NCI-H2196 treated with DMSO at 0.1 percent for 48 hours (cell line): Measurements from ENCODE around the gene SALL4.
"Not testable (repeated sequence)": the region's sequence is repeated elsewhere in the genome, so short reads cannot be mapped to it uniquely, and the experiment has no call there.

ENCODE experiments used
- DNase-seq: peaks from one replicate; lab custom pipeline; 2025; ENCODE audit not compliant: unreplicated experiment; lab: John Stamatoyannopoulos, UW

Gene SALL4

GRCh38 chr20:51802170-51802751, at the start of gene SALL4:
TSS of gene SALL4 (minus strand) at chr20:51802521. CDS start at chr20:51802408, 113 bp downstream.
- no peak for DNase-seq

GRCh38 chr20:51848346-51848745, 46.0 kb upstream of the SALL4 start:
- DNase-seq: no peak

- DNase-seq: no peak
Measured at GRCh38 chr20:51840865-51841264, 38.5 kb upstream of the SALL4 start.

- no peak for DNase-seq
Measured at GRCh38 chr20:51837876-51838420, 35.6 kb upstream of the SALL4 start.

GRCh38 chr20:51837436-51837835, 35.1 kb upstream of the SALL4 start:
- DNase-seq: no peak

GRCh38 chr20:51833326-51833725, 31.0 kb upstream of the SALL4 start:
- no peak for DNase-seq

GRCh38 chr20:51832276-51832675, 30.0 kb upstream of the SALL4 start:
- no peak for DNase-seq

GRCh38 chr20:51831866-51832265, 29.5 kb upstream of the SALL4 start:
- no peak for DNase-seq

- DNase-seq: no peak
Measured at GRCh38 chr20:51830538-51830937, 28.2 kb upstream of the SALL4 start.

- DNase-seq: no peak
Measured at GRCh38 chr20:51828762-51829161, 26.4 kb upstream of the SALL4 start.

GRCh38 chr20:51826372-51826771, 24.1 kb upstream of the SALL4 start:
- no peak for DNase-seq

- DNase-seq: no peak
Measured at GRCh38 chr20:51818479-51819008, 16.2 kb upstream of the SALL4 start.

- not testable (repeated sequence) for DNase-seq
Measured at GRCh38 chr20:51816856-51817255, 14.5 kb upstream of the SALL4 start.

GRCh38 chr20:51815383-51816076, 13.2 kb upstream of the SALL4 start:
- DNase-seq: no peak

GRCh38 chr20:51812861-51813260, 10.5 kb upstream of the SALL4 start:
- no peak for DNase-seq

GRCh38 chr20:51811514-51812128, 9.3 kb upstream of the SALL4 start:
- DNase-seq: no peak

- DNase-seq: no peak
Measured at GRCh38 chr20:51811042-51811355, 8.7 kb upstream of the SALL4 start.

GRCh38 chr20:51810155-51811041, 8.1 kb upstream of the SALL4 start:
- DNase-seq: no peak

GRCh38 chr20:51807720-51808250, 5.5 kb upstream of the SALL4 start:
- DNase-seq: no peak

GRCh38 chr20:51804754-51805153, 2.4 kb upstream of the SALL4 start:
- no peak for DNase-seq
